GM19455 (cell line): ENCODE measurements around the gene PDE8A.
"Not testable (repeated sequence)": the region's sequence is repeated elsewhere in the genome, so short reads cannot be mapped to it uniquely, and the experiment has no call there.

Experiments used
- ATAC-seq: cut with Tn5 transposase; IDR thresholded peaks from one replicate; pipeline ENCODE4 v1.9.1; 2021; ENCODE audit not compliant: unreplicated experiment

PDE8A gene

GRCh38 chr15:85008474-85009260 lies 27.0 kb downstream of the PDE8A start:
- no peak for ATAC-seq

- no peak for ATAC-seq
Observed at GRCh38 chr15:85009435-85009834, 27.8 kb downstream of the PDE8A start.

GRCh38 chr15:85010071-85010385 lies 28.4 kb downstream of the PDE8A start:
- ATAC-seq = no peak

GRCh38 chr15:85010386-85011159 lies 28.9 kb downstream of the PDE8A start:
- no peak for ATAC-seq

GRCh38 chr15:85011160-85011571 lies 29.5 kb downstream of the PDE8A start:
- ATAC-seq = no peak

- ATAC-seq = not testable (repeated sequence)
Observed at GRCh38 chr15:85011724-85012123, 30.1 kb downstream of the PDE8A start.

- ATAC-seq = no peak
Observed at GRCh38 chr15:85013785-85014184, 32.1 kb downstream of the PDE8A start.

- ATAC-seq = no peak
Observed at GRCh38 chr15:85014932-85015331, 33.3 kb downstream of the PDE8A start.

- ATAC-seq = no peak
Observed at GRCh38 chr15:85016275-85016674, 34.6 kb downstream of the PDE8A start.

GRCh38 chr15:85019815-85020590 lies 38.3 kb downstream of the PDE8A start:
- no peak for ATAC-seq

- no peak for ATAC-seq
Observed at GRCh38 chr15:85021409-85021808, 39.8 kb downstream of the PDE8A start.

GRCh38 chr15:85022860-85023403 lies 41.3 kb downstream of the PDE8A start:
- ATAC-seq = no peak

GRCh38 chr15:85024003-85024402 lies 42.3 kb downstream of the PDE8A start:
- ATAC-seq = no peak

GRCh38 chr15:85024509-85025336 lies 43.1 kb downstream of the PDE8A start:
- no peak for ATAC-seq

- no peak for ATAC-seq
Observed at GRCh38 chr15:85025516-85026251, 44.0 kb downstream of the PDE8A start.

GRCh38 chr15:85026304-85027032 lies 44.8 kb downstream of the PDE8A start:
- no peak for ATAC-seq

- ATAC-seq = no peak
Observed at GRCh38 chr15:85027033-85027380, 45.4 kb downstream of the PDE8A start.

- ATAC-seq = no peak
Observed at GRCh38 chr15:85027421-85027820, 45.8 kb downstream of the PDE8A start.

- no peak for ATAC-seq
Observed at GRCh38 chr15:85028416-85028815, 46.8 kb downstream of the PDE8A start.
